ENCODE data around the gene USP12.

DNA sequence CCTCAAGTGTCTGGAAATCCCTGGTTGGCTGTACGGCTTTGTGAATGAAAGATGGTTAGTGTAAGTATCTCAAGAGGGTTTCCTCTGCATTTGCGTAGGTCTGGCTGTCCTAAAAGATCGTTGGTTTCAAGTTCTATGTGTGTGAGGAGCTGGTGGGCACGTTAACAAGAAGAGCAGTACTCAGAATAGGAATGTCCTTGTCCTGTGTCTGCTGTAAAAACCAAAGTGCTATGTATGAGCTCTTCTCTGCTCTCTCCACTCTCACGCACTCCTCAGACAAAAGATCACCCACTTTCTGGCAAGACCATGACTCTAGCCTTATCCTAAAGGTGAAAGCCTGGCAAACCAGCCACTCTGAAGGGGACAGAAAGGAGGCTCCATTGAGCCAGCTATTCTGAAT, 39.1 kb downstream of the USP12 start:
- no peak for TF ChIP-seq EP300 (IDR thresholded peaks at IDR 0.05)
- no peak for TF ChIP-seq POLR2A (IDR thresholded peaks at IDR 0.05)

Measured in ovary (tissue), 1 donor.